GM18511 (cell line): ENCODE measurements around the gene ZBTB44.
A peak's percentile ranks its signal among the peaks of the same experiment; 100 is the strongest.

Experiments used
- ATAC-seq: cut with Tn5 transposase; IDR thresholded peaks from one replicate; pipeline ENCODE4 v1.9.1; 2021; ENCODE audit warnings: mild to moderate bottlenecking, moderate library complexity; ENCODE audit not compliant: unreplicated experiment

ZBTB44 gene

GRCh38 chr11:130180491-130180890 is 134.2 kb downstream of the ZBTB44 start:
- ATAC-seq, result peak; percentile 53

GRCh38 chr11:130179396-130180306 is 135.1 kb downstream of the ZBTB44 start:
- ATAC-seq, result no peak

DNA sequence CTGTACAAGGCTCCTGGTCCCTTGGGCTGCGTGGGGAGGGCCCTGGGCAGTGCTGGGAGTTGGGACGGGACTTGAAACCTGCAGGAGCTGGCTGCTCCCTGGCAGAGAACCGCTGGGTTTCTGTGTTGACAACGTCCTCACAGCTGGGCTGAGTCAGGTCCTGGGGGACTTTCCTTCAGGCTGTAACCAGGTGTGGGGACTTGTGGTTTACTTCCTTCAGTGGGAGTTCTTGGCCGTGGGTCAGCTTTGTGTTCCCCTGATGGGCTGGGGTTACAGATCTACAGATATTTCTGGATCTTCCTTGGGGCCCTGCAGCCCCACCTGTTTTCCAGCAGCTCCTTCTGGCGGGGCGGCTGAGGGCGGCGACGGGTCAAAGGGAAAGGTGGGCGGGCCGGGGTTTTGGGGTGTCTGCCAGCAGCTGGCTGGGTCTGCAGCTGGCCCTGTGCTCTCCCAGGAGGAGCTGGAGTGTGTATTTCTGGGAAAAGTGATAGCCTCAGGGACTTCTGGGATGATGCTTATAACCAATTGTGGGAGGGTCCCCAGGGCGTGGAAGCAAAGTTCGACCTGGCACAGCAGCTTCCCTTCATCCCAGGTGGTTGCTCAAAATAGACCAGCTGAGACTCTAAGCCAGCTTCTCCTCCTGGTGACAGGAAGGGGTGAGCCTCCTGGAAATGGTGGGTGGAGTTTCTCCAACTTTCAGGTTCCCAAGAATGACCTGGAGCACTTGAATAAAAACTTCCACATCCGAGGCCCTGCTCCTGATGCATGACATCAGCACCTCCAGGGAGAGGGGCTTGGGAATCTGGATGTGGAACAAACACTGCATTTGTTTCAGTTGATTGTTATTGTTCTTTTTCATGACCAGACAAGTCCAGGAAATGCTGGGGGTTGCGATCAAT is 136.0 kb downstream of the ZBTB44 start:
- ATAC-seq, result no peak

DNA sequence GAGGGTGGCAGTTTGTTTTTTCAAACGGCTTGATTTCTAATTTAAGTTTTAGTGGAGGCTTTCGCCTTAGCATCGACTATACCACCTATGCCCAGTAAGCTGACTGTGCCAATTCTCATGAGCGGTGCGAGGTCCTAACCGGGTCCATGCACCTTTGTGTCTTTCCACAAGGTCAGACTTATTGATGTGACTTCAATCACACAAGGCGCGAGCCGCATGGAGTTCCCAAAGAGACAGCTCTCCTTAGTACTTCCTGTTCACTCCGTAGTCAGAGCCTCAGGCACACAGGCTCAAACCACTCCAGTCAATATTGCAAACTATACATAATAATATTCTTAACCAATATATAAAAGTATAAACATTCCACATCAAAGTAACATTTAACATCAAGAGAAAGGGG is 136.9 kb downstream of the ZBTB44 start:
- no peak for ATAC-seq
